ENCODE data around the gene RPUSD2.

Gene RPUSD2

GRCh38 chr15:40582726-40583246 lies 13.7 kb downstream of the RPUSD2 start:
- H3K4me3 ChIP-seq (replicated peaks; ENCODE audit: low read depth, low read length) = no peak overlapping the region
- DNase-seq (ENCODE audit: low read depth) = no peak
- TF ChIP-seq, protein P1, sequence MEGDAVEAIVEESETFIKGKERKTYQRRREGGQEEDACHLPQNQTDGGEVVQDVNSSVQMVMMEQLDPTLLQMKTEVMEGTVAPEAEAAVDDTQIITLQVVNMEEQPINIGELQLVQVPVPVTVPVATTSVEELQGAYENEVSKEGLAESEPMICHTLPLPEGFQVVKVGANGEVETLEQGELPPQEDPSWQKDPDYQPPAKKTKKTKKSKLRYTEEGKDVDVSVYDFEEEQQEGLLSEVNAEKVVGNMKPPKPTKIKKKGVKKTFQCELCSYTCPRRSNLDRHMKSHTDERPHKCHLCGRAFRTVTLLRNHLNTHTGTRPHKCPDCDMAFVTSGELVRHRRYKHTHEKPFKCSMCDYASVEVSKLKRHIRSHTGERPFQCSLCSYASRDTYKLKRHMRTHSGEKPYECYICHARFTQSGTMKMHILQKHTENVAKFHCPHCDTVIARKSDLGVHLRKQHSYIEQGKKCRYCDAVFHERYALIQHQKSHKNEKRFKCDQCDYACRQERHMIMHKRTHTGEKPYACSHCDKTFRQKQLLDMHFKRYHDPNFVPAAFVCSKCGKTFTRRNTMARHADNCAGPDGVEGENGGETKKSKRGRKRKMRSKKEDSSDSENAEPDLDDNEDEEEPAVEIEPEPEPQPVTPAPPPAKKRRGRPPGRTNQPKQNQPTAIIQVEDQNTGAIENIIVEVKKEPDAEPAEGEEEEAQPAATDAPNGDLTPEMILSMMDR (IDR thresholded peaks at IDR 0.05; ENCODE audit: low read length, missing control alignments) = no peak

DNA sequence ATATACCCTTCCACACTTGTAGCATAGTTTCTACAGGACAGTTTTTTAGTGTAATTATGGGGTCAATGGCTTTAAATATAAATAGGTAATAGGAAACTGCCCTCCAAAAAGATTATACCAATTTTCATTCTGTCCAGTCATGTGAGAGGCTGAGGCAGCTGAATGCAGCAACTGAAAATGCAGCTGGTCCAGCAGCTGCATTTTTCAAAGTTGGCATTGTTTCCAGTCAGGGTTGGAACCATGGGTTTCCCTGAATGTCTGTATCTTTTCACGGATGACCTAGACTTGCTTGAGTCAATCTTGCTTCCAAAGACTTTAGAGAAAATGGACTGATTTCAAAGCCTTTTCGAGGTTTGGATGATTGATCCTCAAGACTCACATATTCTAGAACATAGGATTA lies 15.1 kb downstream of the RPUSD2 start:
- no peak overlapping the region for H3K4me3 ChIP-seq (replicated peaks; ENCODE audit: low read depth, low read length)
- TF ChIP-seq, protein P1 (IDR thresholded peaks at IDR 0.05; ENCODE audit: low read length, missing control alignments) = no peak
- no peak for DNase-seq (ENCODE audit: low read depth)

GRCh38 chr15:40590667-40591050 lies 21.6 kb downstream of the RPUSD2 start:
- TF ChIP-seq, protein P1 (IDR thresholded peaks at IDR 0.05; ENCODE audit: low read length, missing control alignments) = no peak
- peak overlapping the region; percentile 53 for H3K4me3 ChIP-seq (replicated peaks; ENCODE audit: low read depth, low read length)
- peak; percentile 36 for DNase-seq (ENCODE audit: low read depth)

- DNase-seq (ENCODE audit: low read depth) = no peak
- TF ChIP-seq, protein P1 (IDR thresholded peaks at IDR 0.05; ENCODE audit: low read length, missing control alignments) = no peak
- no peak overlapping the region for H3K4me3 ChIP-seq (replicated peaks; ENCODE audit: low read depth, low read length)
Observed at GRCh38 chr15:40591389-40591788, 22.3 kb downstream of the RPUSD2 start.

DNA sequence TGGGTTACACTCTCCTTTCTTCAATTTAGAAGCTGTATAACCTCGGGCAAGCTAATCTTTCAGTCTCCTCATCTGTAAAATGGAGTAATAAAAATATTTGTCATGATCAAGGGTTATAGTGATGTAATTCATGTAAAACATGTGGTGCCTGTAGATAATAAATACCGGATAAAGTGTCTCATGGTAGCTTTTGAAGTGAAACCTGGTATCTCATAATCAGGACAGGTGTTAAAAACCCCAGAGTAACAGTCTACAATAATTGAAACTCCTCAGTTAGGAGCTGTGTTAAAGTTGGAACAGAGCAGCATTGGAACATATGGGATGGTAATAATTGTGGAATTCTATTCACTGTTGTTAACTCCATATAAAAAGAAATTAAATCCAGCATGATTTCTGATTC lies 24.1 kb downstream of the RPUSD2 start:
- TF ChIP-seq, protein P1 (IDR thresholded peaks at IDR 0.05; ENCODE audit: low read length, missing control alignments) = no peak
- no peak for DNase-seq (ENCODE audit: low read depth)
- H3K4me3 ChIP-seq (replicated peaks; ENCODE audit: low read depth, low read length) = no peak overlapping the region

DNA sequence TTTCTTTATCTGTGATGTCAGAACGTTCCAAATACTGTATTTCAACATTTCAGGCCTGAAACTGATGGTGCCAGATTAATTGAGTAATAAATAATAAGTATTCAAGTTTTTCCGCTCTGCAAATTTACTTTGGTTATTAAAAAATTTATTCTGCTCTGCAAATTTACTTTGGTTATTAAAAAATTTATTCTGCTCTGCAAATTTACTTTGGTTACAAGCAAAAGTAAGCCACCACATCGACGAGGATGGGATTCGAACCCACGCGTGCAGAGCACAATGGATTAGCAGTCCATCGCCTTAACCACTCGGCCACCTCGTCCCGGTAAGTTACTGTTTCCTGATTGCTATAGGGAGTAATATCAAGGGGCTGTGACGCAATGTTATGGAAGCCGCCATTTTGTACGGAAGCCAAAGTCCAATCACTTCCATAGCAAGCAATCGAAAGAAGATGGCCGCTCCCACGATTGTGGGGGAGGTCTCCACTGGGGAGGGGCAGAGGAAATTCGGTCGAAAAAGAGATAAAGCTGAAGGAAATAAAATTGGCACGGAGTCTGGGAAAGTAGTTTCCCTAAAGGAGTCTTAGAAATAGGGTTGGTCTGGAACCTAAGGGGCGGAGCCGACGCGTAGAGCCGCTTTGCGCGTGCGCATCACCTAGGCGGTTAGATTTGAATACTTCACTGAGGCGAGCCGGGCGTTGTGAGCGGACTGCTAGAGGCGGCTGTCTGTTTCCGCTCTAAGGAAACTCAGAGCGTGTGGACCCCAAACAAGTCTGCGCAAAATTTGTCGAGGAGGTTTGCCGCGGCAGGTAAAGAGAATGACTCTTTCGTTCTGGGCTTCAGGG lies 24.7 kb downstream of the RPUSD2 start, which contains the start of gene KNL1:
TSS of gene KNL1 (plus strand) at position 662 of the 841 bp plus-strand sequence. CDS start 8,683 bp downstream, outside the sequence.
- H3K4me3 ChIP-seq (replicated peaks; ENCODE audit: low read depth, low read length) = peak within 1 kb of the TSS; percentile 81
- peak; percentile 98 for DNase-seq (ENCODE audit: low read depth)
- TF ChIP-seq, protein P1 (IDR thresholded peaks at IDR 0.05; ENCODE audit: low read length, missing control alignments) = no peak

Measured in fibroblast of pulmonary artery (primary cell).